H1 (cell line): ENCODE results near the gene SMAP2. TPM values are rescaled to one million over a fixed set of nuclear protein-coding genes. Genes with fewer than 3 reads are reported as not detected.
"Not testable (repeated sequence)": the region's sequence is repeated elsewhere in the genome, so short reads cannot be mapped to it uniquely, and the experiment has no call there.

Experiments
- CTCF ChIA-PET: fragments of 300-600 bp; sonication (Branson Sonifier 250); formaldehyde crosslinking; loops from one replicate; lab custom pipeline; 2021; ENCODE audit not compliant: partially characterized antibody; lab: Charles Lee
- POLR2A ChIA-PET: fragments of 300-600 bp; sonication (Branson Sonifier 250); formaldehyde crosslinking; loops from one replicate; lab custom pipeline; 2021; ENCODE audit warnings: inconsistent platforms; ENCODE audit not compliant: partially characterized antibody; lab: Charles Lee
- DNase-seq, 2 experiments: peaks; one replicate each; pipeline versions ENCODE4 v3.0.0 to v3.0.0-alpha.2; 2010 to 2022; ENCODE audit warnings: low spot score in 2 of 2, low read depth in 1 of 2, mixed read lengths in 1 of 2
- FAIRE-seq: peaks from 2 replicates; lab custom pipeline; 2011; peaks lifted over from hg19 to GRCh38; lab: Jason Lieb, UNC
- H2AFZ ChIP-seq: 2 replicates; pipeline ENCODE4 v1.8.1; 2012; ENCODE audit warnings: low read length, inconsistent platforms
- H2AK5ac ChIP-seq: 2 replicates; pipeline ENCODE4 v1.6.1; 2013; ENCODE audit warnings: low read depth, low read length
- H2BK120ac ChIP-seq: replicated peaks from 2 replicates; pipeline ENCODE3; 2013; ENCODE audit warnings: low read depth, low read length, inconsistent platforms
- H2BK12ac ChIP-seq: 2 replicates; pipeline ENCODE4 v1.6.1; 2013; ENCODE audit warnings: low read depth, low read length
- H2BK15ac ChIP-seq: 2 replicates; pipeline ENCODE4 v1.6.1; 2013; ENCODE audit warnings: low read length
- H2BK20ac ChIP-seq: 2 replicates; pipeline ENCODE4 v1.6.1; 2013; ENCODE audit warnings: low read length
- H2BK5ac ChIP-seq: 2 replicates; pipeline ENCODE4 v1.6.1; 2013; ENCODE audit warnings: low read depth, low read length
- H3K14ac ChIP-seq: 2 replicates; pipeline ENCODE4 v1.6.1; 2013; ENCODE audit warnings: inconsistent platforms; ENCODE audit not compliant: insufficient read length
- H3K18ac ChIP-seq: 2 replicates; pipeline ENCODE4 v1.6.1; 2013; ENCODE audit warnings: low read length; ENCODE audit errors: extremely low read depth
- H3K23ac ChIP-seq: 2 replicates; pipeline ENCODE4 v1.6.1; 2013; ENCODE audit warnings: inconsistent platforms; ENCODE audit not compliant: insufficient read length
- H3K23me2 ChIP-seq: 2 replicates; pipeline ENCODE4 v1.6.1; 2013; ENCODE audit warnings: low read depth, low read length
- H3K27ac ChIP-seq: 2 replicates; pipeline ENCODE4 v1.6.1; 2011; ENCODE audit warnings: low read depth, low read length, inconsistent platforms
- H3K27me3 ChIP-seq, 4 experiments: replicated peaks in 1 of 4; 1 replicate in 1 of 4; 2 replicates in 3 of 4; pipeline versions ENCODE4 v1.6.1 to v1.8.1; 2011 to 2013; ENCODE audit warnings: low read length in 3 of 4, mild to moderate bottlenecking in 3 of 4, inconsistent platforms in 2 of 4, mixed read lengths in 2 of 4, moderate library complexity in 1 of 4; ENCODE audit not compliant: control insufficient read depth in 3 of 4, insufficient read depth in 3 of 4; ENCODE audit errors: extremely low read depth in 1 of 4
- H3K36me3 ChIP-seq, 4 experiments: 2 replicates each; pipeline versions ENCODE4 v1.6.1 to v1.8.1; 2011 to 2013; ENCODE audit warnings: mild to moderate bottlenecking in 4 of 4, low read length in 3 of 4, moderate library complexity in 2 of 4, control low read depth in 1 of 4, inconsistent platforms in 1 of 4; ENCODE audit not compliant: insufficient read depth in 4 of 4, control insufficient read depth in 2 of 4
- H3K4ac ChIP-seq: replicated peaks from 2 replicates; pipeline ENCODE3; 2013; ENCODE audit warnings: low read length, low read depth, mixed read lengths, inconsistent platforms; ENCODE audit not compliant: insufficient read length
- H3K4me1 ChIP-seq, 4 experiments: replicated peaks in 1 of 4; 1 replicate in 1 of 4; 2 replicates in 3 of 4; pipeline versions ENCODE4 v1.6.1 to v1.8.1; 2011 to 2013; ENCODE audit warnings: low read length in 3 of 4, inconsistent platforms in 2 of 4, mixed read lengths in 1 of 4; ENCODE audit not compliant: insufficient read depth in 4 of 4, control insufficient read depth in 3 of 4
- H3K4me2 ChIP-seq, 2 experiments: 2 replicates each; pipeline versions ENCODE4 v1.6.1 to v1.8.1; 2011 to 2013; ENCODE audit warnings: low read depth in 2 of 2, low read length in 2 of 2, control low read depth in 1 of 2, inconsistent platforms in 1 of 2, mild to moderate bottlenecking in 1 of 2; ENCODE audit not compliant: insufficient read depth in 1 of 2
- H3K4me3 ChIP-seq, 4 experiments: fragments of 200-600, 300-600 bp in 1 of 4; sonication (generic), shearing (Covaris generic), sonication (Bioruptor Twin) in 1 of 4; 2 replicates each; pipeline versions ENCODE4 v1.5.1 to v1.8.1; 2011 to 2016; ENCODE audit warnings: low read length in 4 of 4, low read depth in 3 of 4, control low read depth in 2 of 4, inconsistent platforms in 2 of 4, mild to moderate bottlenecking in 2 of 4, mixed read lengths in 1 of 4, moderate library complexity in 1 of 4; ENCODE audit not compliant: insufficient read depth in 2 of 4; ENCODE audit errors: extremely low read depth in 1 of 4
- H3K56ac ChIP-seq: replicated peaks from 2 replicates; pipeline ENCODE3; 2013; ENCODE audit warnings: low read depth, mild to moderate bottlenecking, mixed read lengths, low read length, inconsistent platforms; ENCODE audit not compliant: insufficient read length
- H3K79me1 ChIP-seq: 2 replicates; pipeline ENCODE4 v1.6.1; 2013; ENCODE audit warnings: low read depth, low read length, control low read depth
- H3K79me2 ChIP-seq, 2 experiments: 2 replicates each; pipeline versions ENCODE4 v1.6.1 to v1.8.1; 2012 to 2013; ENCODE audit warnings: low read length in 2 of 2, mild to moderate bottlenecking in 2 of 2, inconsistent platforms in 1 of 2; ENCODE audit not compliant: insufficient read depth in 2 of 2, control insufficient read depth in 1 of 2
- H3K9ac ChIP-seq, 4 experiments: replicated peaks in 1 of 4; 1 replicate in 1 of 4; 2 replicates in 3 of 4; pipeline versions ENCODE4 v1.6.1 to v1.8.1; 2011 to 2013; ENCODE audit warnings: low read depth in 3 of 4, low read length in 3 of 4, control low read depth in 2 of 4, mild to moderate bottlenecking in 2 of 4, moderate library complexity in 2 of 4, inconsistent platforms in 1 of 4; ENCODE audit errors: extremely low read depth in 1 of 4
- H3K9me3 ChIP-seq, 2 experiments: 2 replicates each; pipeline versions ENCODE4 v1.6.1 to v1.8.1; 2012 to 2013; ENCODE audit warnings: mild to moderate bottlenecking in 2 of 2, moderate library complexity in 2 of 2, control low read depth in 1 of 2, inconsistent platforms in 1 of 2, low read depth in 1 of 2, low read length in 1 of 2, mixed read lengths in 1 of 2; ENCODE audit not compliant: insufficient read depth in 2 of 2
- H4K20me1 ChIP-seq, 2 experiments: replicated peaks in 1 of 2; 2 replicates each; pipeline versions ENCODE3 to v1.8.1; 2011 to 2013; ENCODE audit warnings: inconsistent platforms in 2 of 2, low read length in 2 of 2, mild to moderate bottlenecking in 1 of 2; ENCODE audit not compliant: insufficient read depth in 2 of 2, control insufficient read depth in 1 of 2
- H4K5ac ChIP-seq: 2 replicates; pipeline ENCODE4 v1.6.1; 2013; ENCODE audit warnings: low read length, low read depth, mixed read lengths, inconsistent platforms; ENCODE audit not compliant: insufficient read length
- H4K8ac ChIP-seq: 2 replicates; pipeline ENCODE4 v1.8.0; 2013; ENCODE audit warnings: mild to moderate bottlenecking, moderate library complexity, low read length, inconsistent platforms; ENCODE audit not compliant: insufficient read depth; ENCODE audit errors: extremely low read depth
- H4K91ac ChIP-seq: replicated peaks from 2 replicates; pipeline ENCODE3; 2013; ENCODE audit warnings: low read length, mixed read lengths, inconsistent platforms; ENCODE audit not compliant: insufficient read length
- WGBS, 2 experiments: shearing (Covaris generic) in 1 of 2; methylation state at CpG; one replicate each; pipeline versions ENCODE4 v1.1.6 to v1.1.7; 2013 to 2015; ENCODE audit warnings: low lambda C conversion rate in 2 of 2, mixed read lengths in 2 of 2, inconsistent platforms in 1 of 2, low coverage in 1 of 2, missing lambda C conversion rate in 1 of 2; ENCODE audit not compliant: insufficient replicate concordance in 2 of 2, insufficient coverage in 1 of 2, insufficient read length in 1 of 2; ENCODE audit errors: extremely low coverage in 1 of 2, missing lambda C conversion rate in 1 of 2; 5-methylcytosine and 5-hydroxymethylcytosine counted together
- polyA plus RNA-seq, 7 experiments: library from polyadenylated mRNA; depleted of rRNA in 3 of 7; stranded (reverse) in 5 of 7; unstranded in 2 of 7; fragments of >200 nt in 5 of 7; fragments of 200-250 nt in 2 of 7; gene quantifications; 1 replicate in 5 of 7; 2 replicates in 1 of 7; 4 replicates in 1 of 7; pipeline versions ENCODE4 v1.2.1 to v1.2.3, GENCODE V29; 2011 to 2013; ENCODE audit warnings: missing spikeins in 2 of 7, mixed read lengths in 2 of 7
- total RNA-seq: library from RNA; stranded (reverse); fragmentation: NEBNext Ultra II Directional; extraction: Animal tissue kit (Norgen Biotek cat#: 25700); gene quantifications from 2 replicates; pipeline ENCODE4 v1.2.1, GENCODE V29; 2021

Gene SMAP2
- total and polyA plus RNA-seq, 2 of the 8 experiments (the other 6 are each of a cell fraction or from before 2014, with no cell fraction given), result 4.3 to 5.5 TPM

GRCh38 chr1:40342381-40342717, 31.2 kb upstream of the SMAP2 start:
- H2AFZ ChIP-seq, H3K23ac ChIP-seq, H2BK5ac ChIP-seq, H3K4me3 ChIP-seq, H2AK5ac ChIP-seq, H4K20me1 ChIP-seq, H4K91ac ChIP-seq, H2BK12ac ChIP-seq, POLR2A ChIA-PET, H2BK120ac ChIP-seq, H3K18ac ChIP-seq, H3K14ac ChIP-seq, H4K5ac ChIP-seq, H2BK15ac ChIP-seq, H2BK20ac ChIP-seq, FAIRE-seq, H3K23me2 ChIP-seq, H3K4me2 ChIP-seq, H3K9me3 ChIP-seq, H3K36me3 ChIP-seq, H3K4ac ChIP-seq, H4K8ac ChIP-seq, H3K4me1 ChIP-seq, H3K9ac ChIP-seq, DNase-seq, H3K79me2 ChIP-seq, H3K79me1 ChIP-seq, H3K27ac ChIP-seq, H3K56ac ChIP-seq, H3K27me3 ChIP-seq: not testable (repeated sequence)
- CTCF ChIA-PET, result interaction anchor here (1.1 to 12.6 kb wide), 5 partner anchors 11 to 189 kb away, joined by 3 to 144 read pairs (median 12); partner anchors contain the start of gene COL9A2
- 93% methylated on average over 3 of the region's 3 CpGs; no CpG with 5 or more reads in 1 of the 2 experiments for WGBS, 2 experiments
